ENCODE data around the gene ASB1. TPM values are rescaled to one million over a fixed set of nuclear protein-coding genes. Genes with fewer than 3 reads are reported as not detected.

Gene ASB1
- total RNA-seq, 2 experiments from 2014 or later = 26.2 to 28.9 TPM

- CTCF ChIA-PET = no interaction called here
- no peaks in the 10 kb centered on the region for H3K9me3 Mint-ChIP-seq
- no peaks in the 10 kb centered on the region for H3K27me3 Mint-ChIP-seq
- no peak for DNase-seq
- no peak overlapping the region for H3K27ac Mint-ChIP-seq
- H3K36me3 Mint-ChIP-seq (ENCODE audit: low read depth) = no peaks in the 10 kb centered on the region
- peaks cover 5% of the 10 kb centered on the region for H3K4me1 Mint-ChIP-seq
- no peak overlapping the region for H3K4me3 Mint-ChIP-seq
- POLR2A ChIA-PET = no interaction called here
Measured at GRCh38 chr2:238407566-238407965, 19.2 kb upstream of the ASB1 start.

DNA sequence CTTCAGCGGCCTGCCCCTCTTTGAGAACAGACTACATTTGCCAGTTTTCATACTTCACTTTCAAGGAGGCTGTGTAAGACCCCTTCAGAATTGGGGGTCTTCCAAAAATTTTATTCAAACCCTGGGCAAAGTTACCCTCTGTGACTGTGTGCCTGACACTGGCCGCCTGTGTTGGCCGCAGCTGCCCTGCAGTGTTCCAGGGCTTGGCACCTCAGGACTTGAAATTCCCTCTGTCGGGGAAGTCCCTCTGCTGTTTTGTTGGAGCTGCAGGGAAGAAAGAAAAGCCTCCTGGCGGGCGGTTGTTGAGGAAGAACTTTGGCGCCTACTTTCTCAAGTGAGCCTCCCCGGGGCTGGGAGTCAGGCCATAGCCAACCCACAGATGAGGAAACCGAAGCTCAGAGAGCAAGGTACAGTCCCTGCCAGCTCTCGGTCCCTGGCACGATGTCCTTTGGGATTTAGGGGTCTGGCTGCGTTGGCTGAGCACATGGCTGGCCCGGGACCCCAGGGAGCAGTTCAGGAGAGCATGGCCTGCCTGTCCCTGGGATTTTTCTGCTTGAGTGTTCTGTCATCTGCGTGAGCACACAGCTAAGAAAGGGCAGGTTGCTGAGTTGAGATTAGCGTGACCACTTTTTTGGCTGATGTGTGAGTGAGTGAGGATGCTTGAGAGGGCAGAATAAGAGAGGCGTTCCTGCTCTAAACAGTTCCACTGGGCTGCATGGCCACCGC is 17.9 kb upstream of the ASB1 start:
- ChIA-PET POLR2A (interaction anchor here (0.6 kb wide), 1 partner anchor 32 kb away, joined by 3 read pairs; no protein-coding TSS in a partner anchor), CTCF (interaction anchor here (1.1 kb wide), 1 partner anchor 14 kb away, joined by 3 read pairs; no protein-coding TSS in a partner anchor)
- no peaks in the 10 kb centered on the region for H3K27me3 Mint-ChIP-seq
- no peaks in the 10 kb centered on the region for H3K36me3 Mint-ChIP-seq (ENCODE audit: low read depth)
- peaks cover 5% of the 10 kb centered on the region for H3K4me1 Mint-ChIP-seq
- no peak for DNase-seq
- H3K4me3 Mint-ChIP-seq = no peak overlapping the region
- H3K27ac Mint-ChIP-seq = no peak overlapping the region
- no peaks in the 10 kb centered on the region for H3K9me3 Mint-ChIP-seq

- ChIA-PET POLR2A (interaction anchor here (0.6 kb wide), 1 partner anchor 33 kb away, joined by 3 read pairs; no protein-coding TSS in a partner anchor), CTCF (interaction anchor here (1.1 kb wide), 1 partner anchor 15 kb away, joined by 3 read pairs; no protein-coding TSS in a partner anchor)
- H3K27me3 Mint-ChIP-seq = no peaks in the 10 kb centered on the region
- H3K9me3 Mint-ChIP-seq = no peaks in the 10 kb centered on the region
- no peak overlapping the region for H3K4me3 Mint-ChIP-seq
- peaks cover 5% of the 10 kb centered on the region for H3K4me1 Mint-ChIP-seq
- H3K27ac Mint-ChIP-seq = no peak overlapping the region
- no peaks in the 10 kb centered on the region for H3K36me3 Mint-ChIP-seq (ENCODE audit: low read depth)
- DNase-seq = no peak
Measured at GRCh38 chr2:238409341-238410199, 17.2 kb upstream of the ASB1 start.

- POLR2A ChIA-PET = no interaction called here
Measured at GRCh38 chr2:238412067-238412767, 14.5 kb upstream of the ASB1 start.

DNA sequence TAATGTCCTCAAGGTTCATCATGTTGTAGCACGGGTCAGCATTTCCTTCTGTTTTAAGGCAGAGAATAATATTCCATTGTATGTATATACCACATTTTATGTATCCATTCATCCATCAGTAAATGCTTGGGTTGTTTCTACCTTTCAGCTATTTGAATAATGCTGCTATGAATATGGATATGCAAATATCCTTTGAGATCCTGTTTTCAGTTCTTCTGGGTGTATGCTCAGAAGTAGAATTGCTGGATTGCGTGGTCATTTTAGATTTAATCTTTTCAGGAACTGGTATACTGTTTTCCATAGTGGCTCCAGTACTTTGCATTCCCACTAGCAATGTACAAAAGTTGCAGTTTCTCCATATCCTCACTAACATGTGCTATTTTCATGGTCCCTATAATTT is 13.4 kb upstream of the ASB1 start:
- ChIA-PET CTCF (interaction anchor here (1.7 kb wide), 1 partner anchor 10 kb away, joined by 7 read pairs; no protein-coding TSS in a partner anchor), POLR2A (no interaction called here)
- no peaks in the 10 kb centered on the region for H3K27me3 Mint-ChIP-seq
- no peak for DNase-seq
- H3K36me3 Mint-ChIP-seq (ENCODE audit: low read depth) = no peaks in the 10 kb centered on the region
- peaks cover 3% of the 10 kb centered on the region for H3K4me1 Mint-ChIP-seq
- no peak overlapping the region for H3K4me3 Mint-ChIP-seq
- H3K27ac Mint-ChIP-seq = no peak overlapping the region
- peaks cover 10% of the 10 kb centered on the region for H3K9me3 Mint-ChIP-seq

More at GRCh38 chr2:238412067-238412767, 14.5 kb upstream of the ASB1 start:
- Mint-ChIP-seq H3K27me3 (no peaks in the 10 kb centered on the region), H3K36me3 (ENCODE audit: low read depth) (no peaks in the 10 kb centered on the region), H3K4me3 (no peak overlapping the region), H3K4me1 (peaks cover 3% of the 10 kb centered on the region), H3K27ac (no peak overlapping the region), H3K9me3 (peaks cover 10% of the 10 kb centered on the region)
- CTCF ChIA-PET = no interaction called here
- DNase-seq = no peak

GRCh38 chr2:238415036-238415764 is 11.5 kb upstream of the ASB1 start:
- Mint-ChIP-seq H3K36me3 (ENCODE audit: low read depth) (no peaks in the 10 kb centered on the region), H3K4me1 (peaks cover 3% of the 10 kb centered on the region), H3K27me3 (no peaks in the 10 kb centered on the region), H3K27ac (no peak overlapping the region), H3K9me3 (peaks cover 10% of the 10 kb centered on the region), H3K4me3 (no peak overlapping the region)
- no peak for DNase-seq
- ChIA-PET CTCF (interaction anchor here (0.6 to 1.7 kb wide), 4 partner anchors 9 to 59 kb away, joined by 3 to 7 read pairs (median 3); no protein-coding TSS in a partner anchor), POLR2A (no interaction called here)

GRCh38 chr2:238415893-238416292 is 10.8 kb upstream of the ASB1 start:
- no peaks in the 10 kb centered on the region for H3K36me3 Mint-ChIP-seq (ENCODE audit: low read depth)
- peaks cover 3% of the 10 kb centered on the region for H3K4me1 Mint-ChIP-seq
- POLR2A ChIA-PET = no interaction called here
- CTCF ChIA-PET = interaction anchor here (1.3 kb wide), 1 partner anchor 58 kb away, joined by 3 read pairs; no protein-coding TSS in a partner anchor
- no peaks in the 10 kb centered on the region for H3K27me3 Mint-ChIP-seq
- H3K9me3 Mint-ChIP-seq = peaks cover 10% of the 10 kb centered on the region
- H3K27ac Mint-ChIP-seq = no peak overlapping the region
- no peak overlapping the region for H3K4me3 Mint-ChIP-seq
- no peak for DNase-seq

DNA sequence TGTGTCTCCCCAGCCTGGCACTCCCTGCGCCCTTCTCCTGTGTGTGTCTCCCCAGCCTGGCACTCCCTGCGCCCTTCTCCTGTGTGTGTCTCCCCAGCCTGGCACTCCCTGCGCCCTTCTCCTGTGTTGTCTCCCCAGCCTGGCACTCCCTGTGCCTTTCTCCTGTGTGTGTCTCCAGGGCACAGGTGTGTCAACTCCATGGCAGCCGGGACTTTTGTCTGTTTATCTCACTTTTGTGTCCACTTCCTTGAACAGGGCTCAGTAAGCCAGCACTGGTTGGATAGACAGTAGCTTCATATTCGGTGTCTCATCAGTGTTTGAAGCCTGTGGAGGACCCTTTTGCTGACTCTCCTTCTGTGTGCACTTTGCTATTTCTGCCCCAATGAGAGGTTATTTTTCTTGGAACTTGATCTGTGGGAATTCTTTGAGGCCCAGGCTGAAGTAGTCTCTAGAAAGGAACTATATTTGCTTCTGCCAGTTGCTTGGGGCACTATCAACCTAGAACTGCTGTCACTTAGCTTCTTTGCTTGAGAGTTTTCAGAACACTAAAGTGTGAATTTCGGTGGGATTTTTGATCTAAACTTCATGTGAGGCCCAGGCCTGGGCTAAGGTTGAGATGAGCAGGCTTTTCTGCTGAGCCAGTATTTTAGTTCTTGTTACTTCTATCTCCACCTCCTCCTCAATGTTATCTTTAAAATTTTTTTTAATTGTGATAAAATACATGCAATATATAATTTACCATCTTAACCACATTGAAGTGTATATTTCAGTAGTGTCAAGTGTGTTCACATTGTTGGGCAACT is 8.3 kb upstream of the ASB1 start:
- no peaks in the 10 kb centered on the region for H3K27me3 Mint-ChIP-seq
- peaks cover 10% of the 10 kb centered on the region for H3K9me3 Mint-ChIP-seq
- no peak for DNase-seq
- ChIA-PET CTCF (no interaction called here), POLR2A (no interaction called here)
- H3K4me3 Mint-ChIP-seq = no peak overlapping the region
- no peak overlapping the region for H3K27ac Mint-ChIP-seq
- H3K4me1 Mint-ChIP-seq = peaks cover 3% of the 10 kb centered on the region
- H3K36me3 Mint-ChIP-seq (ENCODE audit: low read depth) = no peaks in the 10 kb centered on the region

DNA sequence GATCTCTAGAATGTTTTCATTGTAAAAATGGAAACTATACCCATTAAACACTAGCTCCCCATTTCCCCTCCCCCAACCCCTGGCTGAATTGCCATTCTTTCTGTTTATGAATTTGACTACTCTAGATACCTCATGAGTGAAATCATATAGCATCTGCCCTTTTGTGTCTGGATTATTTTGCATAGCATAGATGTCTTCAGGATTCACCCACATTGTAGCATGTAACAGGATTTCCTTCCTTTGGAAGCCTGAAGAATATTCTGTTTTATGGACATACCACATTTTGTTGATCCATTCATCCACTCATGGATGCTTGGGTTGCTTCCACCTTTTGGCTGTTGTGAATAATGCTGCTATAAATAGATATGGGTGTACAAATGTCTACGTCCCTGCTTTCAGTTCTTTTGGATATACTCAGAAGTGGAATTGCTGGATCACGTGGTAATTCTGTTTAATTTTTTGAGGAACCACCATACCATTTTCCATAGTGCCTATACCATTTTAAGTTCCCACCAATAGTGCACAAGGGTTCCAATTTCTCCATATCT is 7.7 kb upstream of the ASB1 start:
- DNase-seq = no peak
- no peak overlapping the region for H3K27ac Mint-ChIP-seq
- H3K9me3 Mint-ChIP-seq = peaks cover 10% of the 10 kb centered on the region
- ChIA-PET CTCF (no interaction called here), POLR2A (no interaction called here)
- H3K36me3 Mint-ChIP-seq (ENCODE audit: low read depth) = no peaks in the 10 kb centered on the region
- H3K4me1 Mint-ChIP-seq = peaks cover 3% of the 10 kb centered on the region
- no peaks in the 10 kb centered on the region for H3K27me3 Mint-ChIP-seq
- no peak overlapping the region for H3K4me3 Mint-ChIP-seq

GRCh38 chr2:238420442-238420841 is 6.3 kb upstream of the ASB1 start:
- ChIA-PET POLR2A (no interaction called here), CTCF (no interaction called here)
- H3K4me1 Mint-ChIP-seq = peaks cover 4% of the 10 kb centered on the region
- H3K27me3 Mint-ChIP-seq = no peaks in the 10 kb centered on the region
- H3K36me3 Mint-ChIP-seq (ENCODE audit: low read depth) = no peaks in the 10 kb centered on the region
- H3K4me3 Mint-ChIP-seq = no peak overlapping the region
- H3K27ac Mint-ChIP-seq = no peak overlapping the region
- no peak for DNase-seq
- peaks cover 10% of the 10 kb centered on the region for H3K9me3 Mint-ChIP-seq

GRCh38 chr2:238420878-238421694 is 5.6 kb upstream of the ASB1 start:
- Mint-ChIP-seq H3K9me3 (peaks cover 6% of the 10 kb centered on the region), H3K27me3 (no peaks in the 10 kb centered on the region), H3K36me3 (ENCODE audit: low read depth) (no peaks in the 10 kb centered on the region), H3K4me1 (peaks cover 7% of the 10 kb centered on the region), H3K4me3 (no peak overlapping the region), H3K27ac (no peak overlapping the region)
- CTCF ChIA-PET = no interaction called here
- DNase-seq = no peak
- POLR2A ChIA-PET = no interaction called here

All from activated CD4-positive, alpha-beta T cell treated with anti-CD3 and anti-CD28 coated beads, Interleukin-2, amount 10 ng/mL, durations not matched to agents 7 days and 5 days (primary cell).